Measurements from ENCODE around the gene POT1.

The POT1 gene

DNA sequence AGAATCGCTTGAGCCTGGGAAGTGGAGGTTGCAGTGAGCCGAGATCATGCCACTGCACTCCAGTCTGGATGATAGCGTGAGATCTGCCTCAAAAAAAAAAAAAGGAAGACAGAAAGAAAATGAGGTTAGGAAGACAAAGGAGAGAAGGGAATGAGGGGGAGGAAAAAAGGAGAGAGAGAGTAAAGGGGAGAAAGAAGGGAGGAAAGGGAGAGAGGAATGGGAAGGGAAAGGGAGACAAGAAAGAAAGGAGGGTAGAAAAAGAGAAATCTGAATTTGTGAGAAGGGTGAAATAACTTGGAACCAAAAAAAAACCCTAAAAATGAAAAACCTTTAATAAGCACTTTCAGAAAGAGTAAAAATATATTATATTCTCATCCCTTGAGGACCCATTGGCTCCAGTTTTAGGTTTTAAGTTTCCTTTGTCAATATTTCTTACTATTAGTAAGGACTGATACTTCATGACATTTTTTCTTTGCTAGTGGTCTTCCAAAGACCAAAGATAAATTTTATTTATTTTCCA, 54.9 kb downstream of the POT1 start:
- TF ChIP-seq, protein P1, sequence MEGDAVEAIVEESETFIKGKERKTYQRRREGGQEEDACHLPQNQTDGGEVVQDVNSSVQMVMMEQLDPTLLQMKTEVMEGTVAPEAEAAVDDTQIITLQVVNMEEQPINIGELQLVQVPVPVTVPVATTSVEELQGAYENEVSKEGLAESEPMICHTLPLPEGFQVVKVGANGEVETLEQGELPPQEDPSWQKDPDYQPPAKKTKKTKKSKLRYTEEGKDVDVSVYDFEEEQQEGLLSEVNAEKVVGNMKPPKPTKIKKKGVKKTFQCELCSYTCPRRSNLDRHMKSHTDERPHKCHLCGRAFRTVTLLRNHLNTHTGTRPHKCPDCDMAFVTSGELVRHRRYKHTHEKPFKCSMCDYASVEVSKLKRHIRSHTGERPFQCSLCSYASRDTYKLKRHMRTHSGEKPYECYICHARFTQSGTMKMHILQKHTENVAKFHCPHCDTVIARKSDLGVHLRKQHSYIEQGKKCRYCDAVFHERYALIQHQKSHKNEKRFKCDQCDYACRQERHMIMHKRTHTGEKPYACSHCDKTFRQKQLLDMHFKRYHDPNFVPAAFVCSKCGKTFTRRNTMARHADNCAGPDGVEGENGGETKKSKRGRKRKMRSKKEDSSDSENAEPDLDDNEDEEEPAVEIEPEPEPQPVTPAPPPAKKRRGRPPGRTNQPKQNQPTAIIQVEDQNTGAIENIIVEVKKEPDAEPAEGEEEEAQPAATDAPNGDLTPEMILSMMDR (conservative IDR thresholded peaks at IDR 0.05; ENCODE audit: control insufficient read depth, insufficient read depth, low read depth, low read length) = no peak
- no peak for DNase-seq (ENCODE audit: low read depth)
- H3K4me3 ChIP-seq (ENCODE audit: control insufficient read depth, low read depth, low read length) = no peak overlapping the region

DNA sequence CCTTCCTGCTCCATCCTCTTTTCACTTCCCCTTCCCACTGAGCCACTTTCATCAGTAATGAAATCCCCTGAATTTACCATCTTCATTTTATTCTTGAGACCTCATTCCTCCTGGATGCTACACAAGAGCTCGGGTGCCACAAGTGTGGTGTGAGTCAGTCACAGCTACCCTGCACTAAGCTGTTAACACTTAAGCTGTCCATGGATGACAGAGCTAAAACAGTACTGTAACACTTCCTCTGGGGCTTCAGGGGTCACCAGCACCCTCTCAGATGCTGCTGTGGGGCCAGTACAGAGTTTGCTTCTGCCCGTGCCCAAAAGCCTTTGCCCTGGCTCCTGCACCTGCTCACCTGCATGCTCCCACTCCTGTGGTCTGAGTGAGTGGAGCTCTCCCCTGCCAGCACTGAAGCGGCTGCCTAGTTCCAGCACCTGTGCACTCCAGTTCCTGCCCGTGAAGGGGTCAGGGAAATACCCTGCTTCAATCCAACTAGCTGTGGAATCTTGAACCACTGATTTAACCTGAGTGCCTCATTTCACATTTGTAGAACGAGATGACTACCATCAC, 71.9 kb downstream of the POT1 start:
- DNase-seq (ENCODE audit: low read depth) = no peak
- TF ChIP-seq, protein P1 (conservative IDR thresholded peaks at IDR 0.05; ENCODE audit: control insufficient read depth, insufficient read depth, low read depth, low read length) = no peak

DNA sequence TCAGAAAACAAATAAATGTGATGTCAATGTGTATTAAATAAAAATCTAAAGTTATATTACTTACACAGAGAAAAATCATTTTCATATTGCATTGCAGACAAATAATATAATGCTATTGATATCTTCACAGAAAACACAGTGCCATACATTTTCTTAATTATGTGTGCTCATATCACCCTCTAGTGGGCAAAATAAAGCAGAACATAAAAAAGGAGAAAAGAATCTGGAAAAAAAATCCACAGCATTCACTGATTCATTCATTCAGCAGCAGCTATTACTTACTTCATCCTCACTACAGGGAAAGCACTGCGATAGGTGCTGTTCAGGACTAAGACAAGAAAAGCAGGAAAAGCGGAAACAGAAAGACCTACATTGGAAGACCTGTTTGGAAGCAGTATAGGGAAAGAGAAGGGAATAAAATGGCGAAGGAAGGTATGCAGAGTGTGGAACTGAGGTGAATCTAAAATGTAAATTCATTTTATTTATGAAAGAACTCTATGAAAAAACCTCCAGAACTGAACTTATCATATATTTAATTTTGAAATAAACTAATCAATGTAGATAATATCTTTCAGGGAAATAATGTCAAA, 73.2 kb downstream of the POT1 start:
- H3K4me3 ChIP-seq (ENCODE audit: control insufficient read depth, low read depth, low read length) = no peak overlapping the region
- TF ChIP-seq, protein P1 (conservative IDR thresholded peaks at IDR 0.05; ENCODE audit: control insufficient read depth, insufficient read depth, low read depth, low read length) = peak; percentile 60
- DNase-seq (ENCODE audit: low read depth) = peak; percentile 52

More for the DNA sequence above, 71.9 kb downstream of the POT1 start:
- no peak overlapping the region for H3K4me3 ChIP-seq (ENCODE audit: control insufficient read depth, low read depth, low read length)

DNA sequence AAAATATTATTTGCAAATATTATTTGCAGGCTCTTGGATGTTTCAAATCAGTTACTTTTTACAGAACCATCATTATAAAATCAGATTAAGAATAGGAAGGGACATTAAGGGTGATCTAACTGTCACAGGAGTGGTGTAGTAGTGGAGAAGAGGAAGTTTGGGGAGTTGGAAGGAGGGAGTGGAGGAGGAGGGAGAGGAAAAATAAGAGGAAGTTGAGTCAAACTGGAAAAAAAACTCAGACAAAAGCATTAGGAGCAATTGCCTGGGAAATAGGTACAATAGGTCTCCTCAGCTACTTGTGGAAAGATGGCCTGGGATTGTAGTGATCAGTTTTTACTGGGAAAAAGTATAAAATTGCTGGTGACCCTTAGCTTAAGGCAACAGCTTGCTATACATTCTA, 86.3 kb downstream of the POT1 start:
- no peak overlapping the region for H3K4me3 ChIP-seq (ENCODE audit: control insufficient read depth, low read depth, low read length)
- TF ChIP-seq, protein P1 (conservative IDR thresholded peaks at IDR 0.05; ENCODE audit: control insufficient read depth, insufficient read depth, low read depth, low read length) = no peak
- DNase-seq (ENCODE audit: low read depth) = no peak

DNA sequence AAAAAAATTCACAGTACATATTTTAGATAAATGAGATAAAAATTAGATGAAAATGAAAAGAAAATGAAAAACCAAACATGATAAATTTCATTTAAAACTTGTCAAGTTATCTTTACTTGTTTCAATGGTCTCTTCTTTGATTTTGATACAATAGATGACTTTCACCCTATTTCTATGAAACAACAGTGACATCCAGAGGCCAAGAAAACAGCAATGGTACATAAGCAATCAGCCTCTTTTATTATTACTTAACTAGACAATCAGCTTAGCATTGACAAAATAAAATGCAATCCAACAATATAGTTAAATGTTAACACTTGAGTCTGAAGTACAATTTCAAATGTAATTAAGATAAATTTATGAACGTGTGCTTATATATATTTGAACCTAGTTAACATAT, 89.2 kb downstream of the POT1 start:
- DNase-seq (ENCODE audit: low read depth) = peak; percentile 2
- TF ChIP-seq, protein P1 (conservative IDR thresholded peaks at IDR 0.05; ENCODE audit: control insufficient read depth, insufficient read depth, low read depth, low read length) = no peak

DNA sequence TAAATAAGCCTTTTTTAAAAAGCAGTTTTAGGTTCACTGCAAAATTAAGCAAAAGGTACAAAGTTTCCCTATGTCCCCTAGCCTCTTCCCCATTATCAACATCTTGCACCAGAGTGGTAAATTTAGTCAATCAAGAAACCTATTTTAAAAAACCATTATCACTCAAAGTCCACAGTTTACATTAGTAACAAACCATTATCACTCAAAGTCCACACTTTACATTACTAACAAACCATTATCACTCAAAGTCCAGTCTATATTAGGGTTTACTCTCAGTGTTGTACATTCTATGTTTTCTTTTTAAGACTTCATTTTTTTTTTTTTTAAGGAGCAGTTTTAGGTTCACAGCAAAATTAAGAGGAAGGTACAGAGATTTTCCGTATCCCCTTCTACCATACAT, 89.9 kb downstream of the POT1 start:
- H3K4me3 ChIP-seq (ENCODE audit: control insufficient read depth, low read depth, low read length) = no peak overlapping the region
- no peak for DNase-seq (ENCODE audit: low read depth)
- TF ChIP-seq, protein P1 (conservative IDR thresholded peaks at IDR 0.05; ENCODE audit: control insufficient read depth, insufficient read depth, low read depth, low read length) = no peak

More for the DNA sequence above, 89.2 kb downstream of the POT1 start:
- no peak overlapping the region for H3K4me3 ChIP-seq (ENCODE audit: control insufficient read depth, low read depth, low read length)
